ENCODE measurements around the gene CKS1B. TPM values are rescaled to one million over a fixed set of nuclear protein-coding genes. Genes with fewer than 3 reads are reported as not detected.

The CKS1B gene
- total and polyA plus RNA-seq, 9 of the 15 experiments (the other 6 are each of a cell fraction or from before 2014, with no cell fraction given): 215 to 1,103 (median 460) TPM

GRCh38 chr1:154937085-154937987, 37.1 kb upstream of the CKS1B start (continued):
- TF ChIP-seq DEAF1 (CRISPR knock-in tag; IDR thresholded peaks at IDR 0.05): 0 out of 2 replicates have a peak, but pooled peaks have one; percentile 21
- TF ChIP-seq KLF13 (tag; IDR thresholded peaks at IDR 0.05; ENCODE audit: borderline replicate concordance, low read depth): 0 out of 2 replicates have a peak, but pooled peaks have one; percentile 9
- peak; percentile 58 for TF ChIP-seq TCF3 (CRISPR knock-in tag; IDR thresholded peaks at IDR 0.05)
- TF ChIP-seq BHLHE40 (IDR thresholded peaks at IDR 0.05; ENCODE audit: low read length): peak; percentile 89
- TF ChIP-seq TAL1 (IDR thresholded peaks at IDR 0.05): peak; percentile 29; the same call in 1 of the 2 replicates

- 69% methylated on average over 7 of the region's 8 CpGs for WGBS (ENCODE audit: insufficient coverage, low coverage, missing lambda C conversion rate)
- no peaks in the 10 kb centered on the region for H4K20me1 ChIP-seq (replicated peaks; ENCODE audit: control insufficient read depth, insufficient read depth, low read length)
- in situ Hi-C loops (cut with MboI) (no loop called here), intact Hi-C loops (cut with micrococcal nuclease) (loop anchor here (2.0 to 5.0 kb wide), 3 partner anchors 53 to 379 kb away; partner anchors contain the start of gene UBE2Q1)
- H2AFZ ChIP-seq (ENCODE audit: low read depth, low read length): peak overlapping the region; percentile 100
- H3K9me3 ChIP-seq (replicated peaks; ENCODE audit: control insufficient read depth, insufficient read depth, low read depth, low read length): no peaks in the 10 kb centered on the region
- ChIA-PET CTCF (ENCODE audit: low intra/inter-chr PET ratio) (no interaction called here), POLR2A (interaction anchor here (0.8 to 1.3 kb wide), 3 partner anchors 11 to 78 kb away, joined by 3 read pairs; no protein-coding TSS in a partner anchor)
- peak; percentile 19 for FAIRE-seq
- H3K4me1 ChIP-seq (replicated peaks in 1 of 2; ENCODE audit: control insufficient read depth in 2 of 2, insufficient read depth in 2 of 2, low read length in 2 of 2): peaks cover 28 to 41% of the 10 kb centered on the region in 2 experiments; a peak in 4 of 5 replicates
- peak overlapping the region; percentile 15 to 97; a peak in 3 of 4 replicates for H3K9ac ChIP-seq (ENCODE audit: insufficient read depth in 1 of 2, low read depth in 2 of 2, low read length in 2 of 2)
- peak overlapping the region; percentile 98 for H3K4me2 ChIP-seq (ENCODE audit: insufficient read depth, low read length)
- no peaks in the 10 kb centered on the region for H3K36me3 ChIP-seq (ENCODE audit: control insufficient read depth, insufficient read depth, low read length)
- H3K79me2 ChIP-seq (ENCODE audit: control insufficient read depth, insufficient read depth, low read length): peaks cover 3% of the 10 kb centered on the region; the same call in 1 of the 3 replicates
- BruUV-seq (replicated peaks): no TSS peak
- no peak for TF ChIP-seq ATF3 (IDR thresholded peaks at IDR 0.05)
- TF ChIP-seq ATF3 (CRISPR knock-in tag; conservative IDR thresholded peaks at IDR 0.05): no peak
- no peak for TF ChIP-seq ATF6 (CRISPR knock-in tag; IDR thresholded peaks at IDR 0.05)
- 0 out of 2 replicates have a peak, but pooled peaks have one; percentile 14 for TF ChIP-seq GTF2E2 (tag; IDR thresholded peaks at IDR 0.05)
- no peak for TF ChIP-seq TRIM28 (IDR thresholded peaks at IDR 0.05)
- no peak for TF ChIP-seq HOXB6 (CRISPR knock-in tag; IDR thresholded peaks at IDR 0.05; ENCODE audit: borderline replicate concordance)
- TF ChIP-seq ATF4 (CRISPR knock-in tag; IDR thresholded peaks at IDR 0.05): no peak
- no peak for TF ChIP-seq TSC22D4 (tag; IDR thresholded peaks at IDR 0.05)
- no peak for TF ChIP-seq KDM4B (IDR thresholded peaks at IDR 0.05; ENCODE audit: borderline replicate concordance in 2 of 2, low read depth in 1 of 2)
- H3K27me3 ChIP-seq (ENCODE audit: control insufficient read depth in 2 of 2, insufficient read depth in 2 of 2, low read length in 2 of 2): no peaks in the 10 kb centered on the region
- ATAC-seq: no peak
- H3K27ac ChIP-seq (ENCODE audit: extremely low read depth, low read depth, low read length): peak overlapping the region; percentile 100; the same call in 2 of the 3 replicates
- peak overlapping the region; percentile 53; the same call in 1 of the 2 replicates for H3K4me3 ChIP-seq
- DNase-seq (ENCODE audit: extremely low read depth in 1 of 4, low spot score in 3 of 4): no peak
- H3K9me1 ChIP-seq (ENCODE audit: control insufficient read depth, insufficient read depth, low read length): no peaks in the 10 kb centered on the region
Measured at GRCh38 chr1:154937988-154938386, 36.5 kb upstream of the CKS1B start.
